ENCODE measurements around the gene CHN2. TPM values are rescaled to one million over a fixed set of nuclear protein-coding genes. Genes with fewer than 3 reads are reported as not detected.

CHN2 gene
- total and polyA plus RNA-seq, 2 donors (not counting 1 experiment from before 2014, with no cell fraction given) = 0.86 to 1.4 TPM

DNA sequence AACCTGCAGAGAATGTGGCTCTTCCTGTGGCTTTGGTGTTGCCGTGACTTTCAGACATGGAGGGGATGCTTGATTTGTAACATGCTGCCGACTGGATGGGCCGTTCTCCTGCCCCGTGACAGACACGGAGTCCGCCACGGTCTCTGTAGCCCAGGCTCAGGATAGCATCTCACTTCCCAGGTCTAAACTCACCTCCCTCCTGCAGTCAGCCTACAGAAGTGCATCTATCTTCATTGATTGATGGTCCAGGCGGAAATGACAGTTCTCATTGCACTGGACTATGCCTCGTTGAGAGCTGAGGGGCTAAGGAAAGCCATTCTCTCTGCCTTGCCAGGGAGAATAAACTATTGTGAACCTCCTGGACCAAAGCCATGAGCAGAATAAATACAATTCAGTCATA is 77.5 kb downstream of the CHN2 start:
- Histone ChIP-seq H2AFZ (ENCODE audit: insufficient read depth, low read depth, low read length, poor library complexity, severe bottlenecking) (no peak overlapping the region), H3K36me3 (replicated peaks in 1 of 2; ENCODE audit: control extremely low read depth in 1 of 2, control insufficient read depth in 1 of 2, extremely low read depth in 1 of 2, insufficient read depth in 2 of 2, low read length in 1 of 2) (no peaks in the 10 kb centered on the region), H3K79me2 (ENCODE audit: control insufficient read depth, insufficient read depth, low read length) (no peaks in the 10 kb centered on the region), H3K27me3 (replicated peaks in 1 of 4; ENCODE audit: control extremely low read depth in 1 of 4, control insufficient read depth in 3 of 4, insufficient read depth in 4 of 4, low read length in 3 of 4) (no peaks in the 10 kb centered on the region), H3K4me2 (replicated peaks; ENCODE audit: low read depth, low read length, poor library complexity, severe bottlenecking) (no peak overlapping the region), H3K27ac (ENCODE audit: low read length in 2 of 2) (no peak overlapping the region), H4K20me1 (ENCODE audit: control insufficient read depth, insufficient read depth, low read length, poor library complexity, severe bottlenecking) (no peaks in the 10 kb centered on the region), H3K4me3 (ENCODE audit: control extremely low read depth in 1 of 5, extremely low read depth in 1 of 5, insufficient read depth in 1 of 5, low read depth in 2 of 5, low read length in 4 of 5) (no peak overlapping the region), H3K4me1 (ENCODE audit: control insufficient read depth in 2 of 2, insufficient read depth in 2 of 2, low read length in 2 of 2) (no peaks in the 10 kb centered on the region), H3K9ac (ENCODE audit: low read length) (no peak overlapping the region), H3K9me3 (ENCODE audit: control extremely low read depth in 1 of 3, control insufficient read depth in 2 of 3, insufficient read depth in 1 of 3, low read length in 2 of 3) (no peaks in the 10 kb centered on the region)
- intact Hi-C loops (cut with micrococcal nuclease) = no loop called here
- H3K27me3 Mint-ChIP-seq = no peaks in the 10 kb centered on the region
- peaks cover 13% of the 10 kb centered on the region for H3K4me1 Mint-ChIP-seq
- ChIA-PET CTCF (no interaction called here), POLR2A (no interaction called here)
- no peak overlapping the region for H3K4me3 Mint-ChIP-seq
- 97% methylated on average over 7 of the region's 9 CpGs for WGBS (ENCODE audit: insufficient coverage)
- DNase-seq (no peak), ATAC-seq (ENCODE audit: low read depth) (no peak)
- H3K9me3 Mint-ChIP-seq (ENCODE audit: insufficient read depth) = no peaks in the 10 kb centered on the region
- no peak overlapping the region for H3K27ac Mint-ChIP-seq
- TF ChIP-seq, protein P1, sequence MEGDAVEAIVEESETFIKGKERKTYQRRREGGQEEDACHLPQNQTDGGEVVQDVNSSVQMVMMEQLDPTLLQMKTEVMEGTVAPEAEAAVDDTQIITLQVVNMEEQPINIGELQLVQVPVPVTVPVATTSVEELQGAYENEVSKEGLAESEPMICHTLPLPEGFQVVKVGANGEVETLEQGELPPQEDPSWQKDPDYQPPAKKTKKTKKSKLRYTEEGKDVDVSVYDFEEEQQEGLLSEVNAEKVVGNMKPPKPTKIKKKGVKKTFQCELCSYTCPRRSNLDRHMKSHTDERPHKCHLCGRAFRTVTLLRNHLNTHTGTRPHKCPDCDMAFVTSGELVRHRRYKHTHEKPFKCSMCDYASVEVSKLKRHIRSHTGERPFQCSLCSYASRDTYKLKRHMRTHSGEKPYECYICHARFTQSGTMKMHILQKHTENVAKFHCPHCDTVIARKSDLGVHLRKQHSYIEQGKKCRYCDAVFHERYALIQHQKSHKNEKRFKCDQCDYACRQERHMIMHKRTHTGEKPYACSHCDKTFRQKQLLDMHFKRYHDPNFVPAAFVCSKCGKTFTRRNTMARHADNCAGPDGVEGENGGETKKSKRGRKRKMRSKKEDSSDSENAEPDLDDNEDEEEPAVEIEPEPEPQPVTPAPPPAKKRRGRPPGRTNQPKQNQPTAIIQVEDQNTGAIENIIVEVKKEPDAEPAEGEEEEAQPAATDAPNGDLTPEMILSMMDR (IDR thresholded peaks at IDR 0.05) = no peak
- no peak for TF ChIP-seq EZH2 (IDR thresholded peaks at IDR 0.05; ENCODE audit: borderline replicate concordance, insufficient read depth, low read depth, low read length, poor library complexity, severe bottlenecking)

DNA sequence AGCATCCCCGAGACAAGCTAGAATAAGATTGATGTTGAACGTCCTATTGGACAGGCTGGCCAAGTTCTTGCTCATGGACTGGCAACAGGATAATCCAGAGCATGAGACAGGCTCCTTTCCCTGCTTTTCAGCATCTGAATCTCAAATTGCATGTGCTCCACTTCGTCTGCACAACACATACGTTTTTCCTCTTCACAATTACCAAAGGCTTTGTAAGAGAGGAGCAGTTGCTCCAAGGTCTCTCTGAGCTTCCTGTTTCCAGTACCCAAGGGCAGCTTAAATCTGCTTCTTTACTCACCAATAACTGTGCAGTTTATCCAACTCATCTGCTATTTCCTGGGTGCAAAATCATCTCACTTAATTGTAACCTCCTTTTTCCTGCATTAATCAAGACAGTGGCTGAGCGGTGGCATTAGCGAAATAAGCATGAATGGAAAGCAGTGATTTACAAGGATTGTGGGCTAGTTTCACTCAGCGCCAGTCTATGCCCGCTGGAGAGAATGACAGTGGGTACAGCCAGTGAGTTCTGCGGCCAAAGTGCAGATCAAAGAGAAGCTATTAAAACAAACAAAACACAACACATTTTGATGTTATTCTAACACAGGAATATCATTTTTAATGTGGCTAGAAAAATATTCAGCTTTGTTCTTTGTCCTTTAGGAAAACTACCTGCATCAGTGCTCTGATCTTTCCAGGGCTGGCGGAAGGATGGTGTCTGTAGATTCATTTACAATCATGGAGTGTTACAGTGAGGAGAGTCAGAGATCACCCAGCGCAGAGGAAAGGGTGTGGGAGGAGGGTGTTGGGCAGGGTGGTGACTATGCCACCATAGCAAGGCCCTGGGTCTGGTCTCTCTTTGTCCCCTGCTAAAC is 79.8 kb downstream of the CHN2 start:
- H3K36me3 ChIP-seq (replicated peaks in 1 of 2; ENCODE audit: control extremely low read depth in 1 of 2, control insufficient read depth in 1 of 2, extremely low read depth in 1 of 2, insufficient read depth in 2 of 2, low read length in 1 of 2) = no peaks in the 10 kb centered on the region
- no peak overlapping the region for H3K4me3 Mint-ChIP-seq
- H3K27me3 Mint-ChIP-seq = peaks cover 1% of the 10 kb centered on the region
- no peak overlapping the region for H3K27ac Mint-ChIP-seq
- H2AFZ ChIP-seq (ENCODE audit: insufficient read depth, low read depth, low read length, poor library complexity, severe bottlenecking) = no peak overlapping the region
- H3K9ac ChIP-seq (ENCODE audit: low read length) = no peak overlapping the region
- CTCF ChIA-PET = no interaction called here
- intact Hi-C loops (cut with micrococcal nuclease) = no loop called here
- POLR2A ChIA-PET = no interaction called here
- no peaks in the 10 kb centered on the region for H3K27me3 ChIP-seq (replicated peaks in 1 of 4; ENCODE audit: control extremely low read depth in 1 of 4, control insufficient read depth in 3 of 4, insufficient read depth in 4 of 4, low read length in 3 of 4)
- H3K4me2 ChIP-seq (replicated peaks; ENCODE audit: low read depth, low read length, poor library complexity, severe bottlenecking) = no peak overlapping the region
- TF ChIP-seq, protein P1 (IDR thresholded peaks at IDR 0.05) = no peak
- no peak for TF ChIP-seq EZH2 (IDR thresholded peaks at IDR 0.05; ENCODE audit: borderline replicate concordance, insufficient read depth, low read depth, low read length, poor library complexity, severe bottlenecking)
- H3K4me1 ChIP-seq (ENCODE audit: control insufficient read depth in 2 of 2, insufficient read depth in 2 of 2, low read length in 2 of 2) = no peaks in the 10 kb centered on the region
- no peaks in the 10 kb centered on the region for H3K9me3 Mint-ChIP-seq (ENCODE audit: insufficient read depth)
- 68% methylated on average over 8 of the region's 11 CpGs for WGBS (ENCODE audit: insufficient coverage)
- no peak for DNase-seq
- H3K4me3 ChIP-seq (ENCODE audit: control extremely low read depth in 1 of 5, extremely low read depth in 1 of 5, insufficient read depth in 1 of 5, low read depth in 2 of 5, low read length in 4 of 5) = no peak overlapping the region
- no peak overlapping the region for H3K27ac ChIP-seq (ENCODE audit: low read length in 2 of 2)
- no peaks in the 10 kb centered on the region for H3K9me3 ChIP-seq (ENCODE audit: control extremely low read depth in 1 of 3, control insufficient read depth in 2 of 3, insufficient read depth in 1 of 3, low read length in 2 of 3)
- no peaks in the 10 kb centered on the region for H4K20me1 ChIP-seq (ENCODE audit: control insufficient read depth, insufficient read depth, low read length, poor library complexity, severe bottlenecking)
- ATAC-seq (ENCODE audit: low read depth) = no peak
- peaks cover 13% of the 10 kb centered on the region for H3K4me1 Mint-ChIP-seq
- H3K79me2 ChIP-seq (ENCODE audit: control insufficient read depth, insufficient read depth, low read length) = no peaks in the 10 kb centered on the region

Measured in B cell (primary cell).